HG02943 (cell line): ENCODE results near the gene RASSF10.
"Not testable (repeated sequence)": the region's sequence is repeated elsewhere in the genome, so short reads cannot be mapped to it uniquely, and the experiment has no call there.

ENCODE experiments used
- ATAC-seq: cut with Tn5 transposase; IDR thresholded peaks from one replicate; pipeline ENCODE4 v1.9.1; 2021; ENCODE audit warnings: mild to moderate bottlenecking, low read depth, moderate library complexity; ENCODE audit not compliant: unreplicated experiment

Gene RASSF10

GRCh38 chr11:13016415-13016814, 7.3 kb downstream of the RASSF10 start:
- ATAC-seq: no peak

DNA sequence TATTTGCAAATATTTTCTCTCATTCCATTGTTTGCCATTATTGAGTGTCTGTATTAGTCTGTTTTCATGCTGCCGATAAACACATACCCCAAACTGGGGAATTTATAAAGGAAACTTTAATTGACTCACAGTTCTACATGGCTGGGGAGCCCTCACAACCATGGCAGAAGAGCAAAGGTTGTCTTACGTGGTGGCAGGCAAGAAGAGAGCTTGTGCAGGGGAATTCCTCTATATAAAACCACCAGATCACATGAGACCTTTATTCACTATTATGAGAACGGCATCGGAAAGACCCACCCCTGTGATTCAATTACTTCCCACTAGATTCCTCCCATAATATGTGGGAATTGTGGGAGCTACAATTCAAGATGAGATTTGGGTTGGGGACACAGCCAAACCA, 10.2 kb downstream of the RASSF10 start:
- ATAC-seq: no peak

- ATAC-seq: no peak
Observed at GRCh38 chr11:13023423-13023822, 14.3 kb downstream of the RASSF10 start.

DNA sequence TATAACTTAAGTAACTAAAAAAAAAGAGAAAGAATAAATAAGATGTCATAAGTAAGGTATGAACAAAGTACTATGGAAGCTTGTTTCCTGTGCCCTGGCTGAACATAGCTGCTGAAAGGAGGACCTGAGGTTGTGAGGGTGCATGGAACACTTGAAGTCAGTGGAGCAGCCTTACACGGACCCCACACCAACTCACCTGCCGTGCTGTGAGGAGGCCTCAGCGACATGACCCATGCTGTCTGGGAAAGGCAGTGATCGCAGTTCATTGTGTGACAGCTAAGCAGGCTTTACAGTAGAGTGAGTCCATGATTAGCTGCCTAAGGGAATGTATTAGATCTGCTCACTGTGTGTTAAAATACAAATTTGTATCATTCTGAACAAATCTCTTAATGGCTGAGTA, 17.6 kb downstream of the RASSF10 start:
- ATAC-seq: no peak

- no peak for ATAC-seq
Observed at GRCh38 chr11:13028322-13028721, 19.2 kb downstream of the RASSF10 start.

DNA sequence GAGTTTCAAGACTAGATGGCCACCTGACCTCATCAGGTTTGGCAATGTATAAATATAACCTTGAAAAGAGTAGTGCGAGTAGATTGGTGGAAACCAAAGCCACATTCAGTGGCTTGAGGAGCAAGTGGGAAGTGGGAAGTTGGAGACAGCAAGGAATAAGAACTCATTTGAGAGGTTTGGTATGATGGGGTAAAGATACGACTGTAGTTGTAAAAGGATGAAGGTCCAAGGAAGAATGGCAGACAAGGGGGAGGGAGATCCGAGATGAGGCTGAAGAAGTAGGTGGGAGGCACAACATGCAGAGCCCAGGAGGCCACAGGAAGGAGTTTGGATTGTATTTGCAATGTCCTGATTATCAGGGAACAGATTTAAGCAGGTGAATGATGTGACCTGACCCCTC, 20.8 kb downstream of the RASSF10 start:
- no peak for ATAC-seq

DNA sequence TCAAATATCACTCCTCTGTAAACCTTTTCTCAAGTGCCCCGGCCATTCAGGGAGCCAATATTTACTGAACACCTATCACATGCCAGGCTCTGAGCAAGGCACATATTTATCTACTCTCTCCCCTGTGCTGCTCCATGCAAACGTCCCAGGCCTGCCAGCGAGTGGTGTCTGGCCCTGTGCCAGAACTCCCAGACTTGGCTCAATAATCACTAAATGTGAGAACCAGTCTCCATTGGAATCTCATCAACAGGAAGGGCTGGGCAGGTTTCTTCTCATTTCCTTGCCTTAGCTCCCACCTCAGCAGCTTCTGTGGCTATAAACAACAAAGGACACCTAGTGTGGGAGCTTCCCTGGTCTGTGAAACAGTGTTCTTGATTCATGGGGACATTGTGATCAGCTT, 21.7 kb downstream of the RASSF10 start:
- ATAC-seq: no peak

GRCh38 chr11:13031349-13031748, 22.2 kb downstream of the RASSF10 start:
- no peak for ATAC-seq

DNA sequence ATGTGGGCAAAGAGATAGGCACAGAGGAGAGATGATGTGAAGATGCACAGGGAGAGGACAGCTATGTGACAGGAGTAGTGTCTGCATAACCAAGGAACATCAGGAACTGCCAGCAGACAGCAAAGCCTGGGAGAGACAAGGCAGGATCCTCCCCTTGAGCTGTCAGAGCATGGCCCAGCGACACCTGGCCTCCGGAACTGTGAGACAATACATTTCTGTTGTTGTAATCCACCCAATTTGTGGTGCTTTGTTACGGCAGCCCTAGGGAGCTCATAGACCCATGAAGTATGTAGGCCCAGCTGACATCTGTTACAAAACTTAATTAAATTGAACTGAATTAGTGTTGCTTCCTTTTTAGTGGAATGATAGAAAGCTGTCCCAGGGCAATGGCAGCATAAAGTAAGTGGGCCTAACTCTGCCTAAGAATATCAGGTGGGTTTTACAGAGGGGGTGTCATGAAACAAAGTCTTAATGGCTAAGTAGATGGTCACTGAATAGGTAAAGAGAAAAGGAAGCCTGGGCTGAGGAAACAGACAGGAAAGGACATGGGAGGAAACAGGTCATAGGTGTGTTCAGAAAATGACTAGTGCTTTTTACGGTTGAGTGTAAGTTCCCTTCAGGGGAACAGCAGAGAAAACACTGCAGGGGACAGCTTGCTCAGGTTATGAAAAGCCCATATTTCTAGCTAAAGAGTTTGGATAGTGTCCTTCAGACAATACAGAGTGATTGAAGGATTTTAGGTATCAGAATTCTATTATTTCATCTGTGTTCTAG, 24.8 kb downstream of the RASSF10 start:
- ATAC-seq: no peak

GRCh38 chr11:13035711-13036110, 26.6 kb downstream of the RASSF10 start:
- ATAC-seq: no peak

GRCh38 chr11:13036235-13036634, 27.1 kb downstream of the RASSF10 start:
- no peak for ATAC-seq

GRCh38 chr11:13038366-13038765, 29.2 kb downstream of the RASSF10 start:
- no peak for ATAC-seq

DNA sequence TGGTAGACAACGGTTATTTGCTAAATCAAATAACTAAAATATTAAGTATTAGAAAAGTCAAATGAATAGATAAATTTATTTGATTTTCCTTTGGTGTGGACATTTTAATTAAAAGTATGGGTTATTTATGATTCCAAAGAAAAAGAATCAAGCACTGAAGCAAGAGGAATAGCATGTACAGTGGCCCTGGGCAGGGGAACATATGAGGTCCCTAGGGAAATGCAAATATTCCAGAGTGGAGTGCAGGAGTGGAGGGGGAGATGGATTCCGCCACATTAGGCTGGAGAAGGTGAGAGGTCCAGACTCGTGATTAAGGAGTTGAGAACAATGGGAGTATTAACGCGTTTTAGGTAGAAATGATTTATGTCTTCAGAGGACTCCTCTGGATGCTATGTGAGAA, 30.0 kb downstream of the RASSF10 start:
- no peak for ATAC-seq

GRCh38 chr11:13040969-13041561, 31.9 kb downstream of the RASSF10 start:
- ATAC-seq: no peak

- no peak for ATAC-seq
Observed at GRCh38 chr11:13042873-13043342, 33.8 kb downstream of the RASSF10 start.

DNA sequence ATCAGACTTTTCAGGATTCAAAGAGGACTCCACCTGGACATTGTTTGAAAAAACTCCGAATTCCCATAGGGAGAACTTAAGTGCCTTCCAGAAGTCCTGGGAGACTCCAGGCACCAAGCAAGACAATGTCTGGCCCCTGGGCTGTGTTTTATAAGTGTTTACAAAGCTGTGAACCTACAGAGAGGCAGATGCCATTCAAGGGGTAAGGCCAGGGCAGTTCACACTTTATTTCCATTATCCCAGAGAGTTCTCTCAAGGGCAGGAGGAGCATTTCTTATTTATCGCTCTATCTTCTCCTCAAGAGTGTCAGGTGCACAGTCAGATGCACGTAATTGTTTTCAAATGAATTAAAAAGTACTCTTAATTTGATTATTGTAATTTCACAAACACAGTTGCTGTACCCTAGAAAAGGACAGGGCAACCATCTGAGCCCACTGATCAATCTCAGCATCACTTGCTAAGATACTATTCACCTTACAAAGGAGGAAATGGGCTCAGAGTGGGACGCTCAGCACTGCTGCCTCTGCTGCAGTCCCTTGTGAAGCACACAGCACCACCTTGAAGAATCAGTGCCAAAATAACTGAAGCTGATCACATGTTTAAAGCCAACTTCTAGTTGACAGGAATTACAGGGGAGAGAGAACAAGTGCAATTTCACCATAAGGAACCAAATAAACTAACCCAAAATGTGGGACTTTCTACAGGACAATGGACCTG, 35.0 kb downstream of the RASSF10 start:
- ATAC-seq: no peak

- not testable (repeated sequence) for ATAC-seq
Observed at GRCh38 chr11:13045089-13045488, 36.0 kb downstream of the RASSF10 start.

GRCh38 chr11:13045734-13046133, 36.6 kb downstream of the RASSF10 start:
- no peak for ATAC-seq

DNA sequence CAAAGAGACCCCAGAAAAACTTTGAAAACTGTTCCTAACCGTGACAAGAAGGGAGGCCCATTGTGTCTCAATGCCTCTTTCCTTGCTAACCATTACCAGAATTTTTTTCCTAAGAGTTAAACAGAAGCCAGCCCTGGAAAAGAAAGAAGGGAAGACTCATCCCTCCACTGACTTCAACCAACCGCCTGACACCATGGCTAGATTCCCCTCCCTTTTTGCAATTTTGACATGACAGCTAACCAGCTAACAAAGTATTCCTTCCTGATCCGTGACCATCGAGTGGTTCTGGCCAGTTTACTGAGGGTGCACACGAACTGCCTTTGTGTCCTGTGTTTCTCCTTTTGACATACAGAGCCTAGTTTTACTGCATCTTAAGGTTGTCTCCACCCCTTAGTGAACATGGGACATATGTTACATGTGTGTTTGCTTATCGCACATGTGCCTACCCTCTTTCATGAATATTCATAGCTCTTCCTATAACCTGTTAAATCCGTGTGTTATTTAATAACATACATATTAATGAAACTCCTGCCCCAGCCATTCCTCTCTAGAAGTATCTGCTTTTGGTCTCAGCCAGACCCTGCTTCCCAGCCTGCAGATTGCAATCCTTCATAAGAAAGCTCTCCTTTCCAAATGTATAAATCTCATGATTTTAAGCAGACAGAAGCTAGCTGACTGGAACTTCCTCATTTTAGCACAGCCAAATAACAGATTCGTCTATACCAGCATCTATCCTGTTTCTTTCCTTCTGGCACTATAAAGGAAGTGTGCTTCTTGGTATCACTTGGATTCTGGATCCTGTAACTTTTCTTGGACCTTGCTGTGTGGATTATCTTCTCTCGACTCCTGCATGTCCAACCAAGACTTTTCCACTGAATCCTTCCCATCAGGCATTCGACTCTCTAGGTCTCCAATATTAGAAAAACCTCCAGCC, 37.8 kb downstream of the RASSF10 start:
- ATAC-seq: no peak

- no peak for ATAC-seq
Observed at GRCh38 chr11:13047884-13048283, 38.8 kb downstream of the RASSF10 start.
